Measurements from ENCODE around the gene CACNA1H. TPM values are rescaled to one million over a fixed set of nuclear protein-coding genes. Genes with fewer than 3 reads are reported as not detected.

Gene CACNA1H
- total and polyA plus RNA-seq, 9 of the 15 experiments (the other 6 are each of a cell fraction or from before 2014, with no cell fraction given): 0.10 to 0.18 TPM; not detected in 7

- TF ChIP-seq MGA (IDR thresholded peaks at IDR 0.05): peak; percentile 73
- TF ChIP-seq E2F6 (IDR thresholded peaks at IDR 0.05; ENCODE audit: borderline replicate concordance in 1 of 2, extremely low read depth in 1 of 2, insufficient read depth in 1 of 2, insufficient read length in 1 of 2, low read depth in 1 of 2, low read length in 1 of 2, poor library complexity in 1 of 2, severe bottlenecking in 1 of 2): peak in 1 of 2 experiments; percentile 69
- peak; percentile 86 for TF ChIP-seq L3MBTL2 (IDR thresholded peaks at IDR 0.05)
- TF ChIP-seq NRF1 (conservative IDR thresholded peaks at IDR 0.05 in 1 of 2, IDR thresholded peaks at IDR 0.05 in 1 of 2): peak; percentile 47 to 68
- no peak for TF ChIP-seq ZNF280B (CRISPR knock-in tag; IDR thresholded peaks at IDR 0.05)
- TF ChIP-seq FOXJ3 (CRISPR knock-in tag; IDR thresholded peaks at IDR 0.05): no peak
- no peak for TF ChIP-seq E2F4 (CRISPR knock-in tag; IDR thresholded peaks at IDR 0.05; ENCODE audit: low read depth)
- TF ChIP-seq CTCF (IDR thresholded peaks at IDR 0.05 in 2 of 3, conservative IDR thresholded peaks at IDR 0.05 in 1 of 3; ENCODE audit: insufficient read depth in 2 of 3, low read depth in 1 of 3, low read length in 3 of 3): no peak
- TF ChIP-seq RAD51 (IDR thresholded peaks at IDR 0.05; ENCODE audit: borderline replicate concordance, low read depth): peak; percentile 57
Measured at GRCh38 chr16:1137604-1138003, 15.3 kb upstream of the CACNA1H start (continued).

Data from K562 (cell line).